Stimulated activated CD8-positive, alpha-beta memory T cell treated with anti-CD3 and anti-CD28 coated beads, Interleukin-4, amount 100 ng/mL, for 1 hour (primary cell): Measurements from ENCODE around the gene ABCF3.

Experiments
- DNase-seq, 2 donors: peaks; one replicate each; pipeline ENCODE4 v3.0.0-alpha.2; 2020; ENCODE audit warnings: low read depth in 2 of 2, low spot score in 1 of 2

Gene ABCF3

GRCh38 chr3:184167786-184168185 is 18.2 kb upstream of the ABCF3 start:
- DNase-seq = no peak

- no peak for DNase-seq
Measured at GRCh38 chr3:184168363-184169120, 17.5 kb upstream of the ABCF3 start.

- DNase-seq = no peak
Measured at GRCh38 chr3:184169896-184170875, 15.8 kb upstream of the ABCF3 start.

- no peak for DNase-seq
Measured at GRCh38 chr3:184171562-184171961, 14.4 kb upstream of the ABCF3 start.

- no peak for DNase-seq
Measured at GRCh38 chr3:184172681-184173373, 13.2 kb upstream of the ABCF3 start.

GRCh38 chr3:184173374-184173722 is 12.7 kb upstream of the ABCF3 start:
- DNase-seq = no peak

- no peak for DNase-seq
Measured at GRCh38 chr3:184174284-184174645, 11.7 kb upstream of the ABCF3 start.

- peak; percentile 89 to 94 for DNase-seq
Measured at GRCh38 chr3:184174646-184175492, 11.1 kb upstream of the ABCF3 start, which contains the start of gene AP2M1. Gene AP2M1, plus strand, starts transcription at chr3:184174855. Its CDS starts 2,139 bp downstream, at chr3:184176994.

- DNase-seq = no peak
Measured at GRCh38 chr3:184175506-184175905, 10.5 kb upstream of the ABCF3 start.

- no peak for DNase-seq
Measured at GRCh38 chr3:184175981-184176376, 10.0 kb upstream of the ABCF3 start.

GRCh38 chr3:184176377-184177330 is 9.3 kb upstream of the ABCF3 start:
- DNase-seq = no peak

- no peak for DNase-seq
Measured at GRCh38 chr3:184177331-184177731, 8.7 kb upstream of the ABCF3 start.

- no peak for DNase-seq
Measured at GRCh38 chr3:184177767-184178306, 8.2 kb upstream of the ABCF3 start.

GRCh38 chr3:184178521-184179138 is 7.4 kb upstream of the ABCF3 start:
- no peak for DNase-seq

GRCh38 chr3:184180165-184180564 is 5.8 kb upstream of the ABCF3 start:
- DNase-seq = no peak

GRCh38 chr3:184181596-184181995 is 4.4 kb upstream of the ABCF3 start:
- DNase-seq = no peak

- no peak for DNase-seq
Measured at GRCh38 chr3:184183679-184184078, 2.3 kb upstream of the ABCF3 start.

- no peak for DNase-seq
Measured at GRCh38 chr3:184184546-184185230, 1.3 kb upstream of the ABCF3 start.
